Measurements from ENCODE around the gene KIF13A. TPM values are rescaled to one million over a fixed set of nuclear protein-coding genes. Genes with fewer than 3 reads are reported as not detected.

KIF13A gene
- total and polyA plus RNA-seq, 2 experiments from 2014 or later: 8.4 to 28.2 TPM

- peaks cover 11% of the 10 kb centered on the region; the same call in 2 of the 3 replicates for H3K4me1 Mint-ChIP-seq
- Histone ChIP-seq H3K79me2 (replicated peaks; ENCODE audit: insufficient read depth) (peaks cover 84% of the 10 kb centered on the region), H3K4me2 (no peak overlapping the region), H3K27me3 (ENCODE audit: insufficient read depth) (no peaks in the 10 kb centered on the region), H3K9me2 (ENCODE audit: insufficient read depth) (no peaks in the 10 kb centered on the region), H3F3A (replicated peaks; ENCODE audit: low read depth) (no peaks in the 10 kb centered on the region), H3K4me3 (no peak overlapping the region), H3K4me1 (ENCODE audit: insufficient read depth) (peaks cover 8% of the 10 kb centered on the region; the same call in 1 of the 2 replicates), H3K27ac (ENCODE audit: low read depth) (no peak overlapping the region), H3K36me3 (ENCODE audit: insufficient read depth) (no peaks in the 10 kb centered on the region), H4K20me1 (replicated peaks; ENCODE audit: insufficient read depth) (no peaks in the 10 kb centered on the region), H2AFZ (no peak overlapping the region)
- no peak for TF ChIP-seq ZNF114 (CRISPR knock-in tag; IDR thresholded peaks at IDR 0.05)
- TF ChIP-seq NANOG (IDR thresholded peaks at IDR 0.05; ENCODE audit: borderline replicate concordance): no peak
- no peak for TF ChIP-seq CREB1 (CRISPR knock-in tag; IDR thresholded peaks at IDR 0.05; ENCODE audit: low read depth)
- no peak for TF ChIP-seq STAT1 (IDR thresholded peaks at IDR 0.05; ENCODE audit: unreplicated experiment)
- TF ChIP-seq ZNF462 (CRISPR knock-in tag; IDR thresholded peaks at IDR 0.05): no peak
- TF ChIP-seq JUNB (IDR thresholded peaks at IDR 0.05; ENCODE audit: unreplicated experiment): no peak
- no peak for TF ChIP-seq CTCF (conservative IDR thresholded peaks at IDR 0.05; ENCODE audit: low read depth in 2 of 2)
- no peak for TF ChIP-seq REST (IDR thresholded peaks at IDR 0.05; ENCODE audit: unreplicated experiment)
- no peak for TF ChIP-seq ETS1 (IDR thresholded peaks at IDR 0.05)
- TF ChIP-seq EZH2 (IDR thresholded peaks at IDR 0.05; ENCODE audit: low read depth, unreplicated experiment): no peak
- no peak for TF ChIP-seq POLR2AphosphoS5 (IDR thresholded peaks at IDR 0.05; ENCODE audit: low read depth)
- no peak for TF ChIP-seq ZNF331 (CRISPR knock-in tag; IDR thresholded peaks at IDR 0.05; ENCODE audit: low read depth)
- no peak for TF ChIP-seq EZH2phosphoT487 (IDR thresholded peaks at IDR 0.05; ENCODE audit: unreplicated experiment)
- H3K4me3 Mint-ChIP-seq: no peak overlapping the region
- ATAC-seq (no peak), DNase-seq (ENCODE audit: low spot score) (no peak)
- H3K9me3 Mint-ChIP-seq: no peaks in the 10 kb centered on the region; the same call in 2 of the 3 replicates
- H3K27ac Mint-ChIP-seq: peak overlapping the region; percentile 5; the same call in 1 of the 2 replicates
- peaks cover 9% of the 10 kb centered on the region; the same call in 2 of the 3 replicates for H3K36me3 Mint-ChIP-seq (ENCODE audit: low read depth)
- no peaks in the 10 kb centered on the region for H3K27me3 Mint-ChIP-seq (ENCODE audit: insufficient read depth, low read depth, poor library complexity)
These were observed 37.3 kb downstream of the KIF13A start for GRCh38 chr6:17950095-17950494.

All from GM23338 (cell line).